GM21786 (cell line): ENCODE data around the gene TAS1R3.

ENCODE experiments used
- ATAC-seq: cut with Tn5 transposase; IDR thresholded peaks from one replicate; pipeline ENCODE4 v1.9.1; 2021; ENCODE audit not compliant: unreplicated experiment

TAS1R3 gene

DNA sequence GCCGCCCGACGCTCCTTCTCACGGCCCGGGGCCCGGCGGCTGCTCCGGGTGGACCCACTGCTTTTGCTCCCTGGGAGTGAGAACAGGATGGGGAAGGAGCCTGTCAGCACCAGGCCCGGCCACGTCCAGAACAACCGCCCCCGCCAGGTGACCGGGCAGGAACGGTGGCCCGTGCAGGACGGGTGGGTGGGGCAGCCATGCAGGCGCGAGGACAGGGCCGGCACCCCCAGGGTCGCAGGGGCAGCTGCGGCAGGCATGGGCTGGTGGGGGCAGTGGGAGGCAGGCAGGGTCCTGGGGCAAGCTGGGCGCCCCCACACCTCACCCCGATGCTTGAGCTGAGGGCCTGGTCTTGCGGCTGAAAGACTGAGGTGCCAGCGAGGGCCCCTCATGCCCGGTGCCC, 5.4 kb downstream of the TAS1R3 start:
- ATAC-seq = no peak

- no peak for ATAC-seq
Measured at GRCh38 chr1:1336931-1337792, 6.1 kb downstream of the TAS1R3 start.

DNA sequence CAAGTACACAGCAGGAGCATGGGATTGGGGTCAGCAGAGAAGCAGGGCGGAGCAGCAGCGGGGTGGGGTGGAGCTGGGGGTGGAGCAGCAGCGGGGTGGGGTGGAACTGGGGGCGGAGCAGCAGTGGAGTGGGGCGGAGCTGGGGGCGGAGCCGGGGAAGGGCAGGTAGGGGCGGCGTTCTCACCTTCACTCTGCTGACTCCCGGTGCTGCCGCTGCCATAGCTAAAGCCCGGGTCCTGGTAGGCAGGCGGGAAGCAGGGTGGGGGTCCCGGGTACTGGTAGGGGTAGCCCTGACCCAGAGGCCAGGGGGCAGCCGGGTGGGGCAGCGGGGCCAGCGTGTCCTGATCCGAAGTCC, 6.7 kb downstream of the TAS1R3 start:
- no peak for ATAC-seq

DNA sequence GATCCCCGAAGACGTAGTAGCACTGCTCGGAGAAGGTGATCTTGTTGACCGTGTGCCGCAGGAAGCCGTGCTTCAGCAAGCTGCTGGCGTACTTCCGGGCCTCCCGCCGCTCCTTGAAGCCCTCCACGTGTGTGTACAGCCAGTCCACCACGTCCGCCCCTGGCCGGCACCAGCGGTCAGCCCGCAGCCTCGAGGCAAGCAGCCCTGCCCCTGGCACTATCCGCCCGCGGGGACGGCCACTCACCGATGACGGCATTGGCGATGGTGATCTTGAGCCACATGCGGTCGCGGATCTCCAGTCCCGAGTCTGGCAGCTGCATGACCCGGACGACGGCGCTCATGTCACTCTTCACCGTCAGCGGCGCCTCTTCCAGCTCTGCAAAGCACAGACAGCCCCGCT, 7.2 kb downstream of the TAS1R3 start:
- no peak for ATAC-seq

- ATAC-seq = no peak
Measured at GRCh38 chr1:1340185-1340584, 9.1 kb downstream of the TAS1R3 start.

DNA sequence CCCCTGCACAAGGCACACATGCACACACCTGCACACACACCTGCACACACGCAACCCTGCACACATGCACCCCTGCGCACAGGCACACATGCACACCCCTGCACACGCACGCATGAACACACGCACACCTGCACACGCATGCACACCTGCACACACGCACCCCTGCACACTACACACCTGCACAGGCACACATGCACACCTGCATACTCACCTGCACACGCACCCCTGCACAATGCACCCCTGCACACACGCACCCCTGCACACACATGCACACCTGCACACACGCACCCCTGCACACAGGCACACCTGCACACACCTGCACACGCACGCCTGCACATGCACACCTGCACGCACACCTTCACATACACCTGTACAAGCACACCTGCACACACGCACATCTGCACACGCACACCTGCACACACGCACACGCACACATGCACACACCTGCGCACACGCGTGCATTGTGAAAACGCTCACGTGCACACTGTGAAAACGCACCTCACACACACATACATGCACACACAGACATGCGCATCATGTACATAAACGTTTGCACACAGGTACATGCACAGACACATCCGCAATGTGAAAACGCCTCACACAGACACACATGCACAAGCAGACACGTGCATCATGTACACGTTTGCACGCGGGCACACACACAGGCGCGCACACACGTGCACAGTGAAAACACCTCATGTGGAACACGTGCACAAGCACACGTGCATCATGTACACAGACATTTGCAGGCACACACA, 9.9 kb downstream of the TAS1R3 start:
- no peak for ATAC-seq

GRCh38 chr1:1341549-1342021, 10.5 kb downstream of the TAS1R3 start:
- ATAC-seq = no peak

DNA sequence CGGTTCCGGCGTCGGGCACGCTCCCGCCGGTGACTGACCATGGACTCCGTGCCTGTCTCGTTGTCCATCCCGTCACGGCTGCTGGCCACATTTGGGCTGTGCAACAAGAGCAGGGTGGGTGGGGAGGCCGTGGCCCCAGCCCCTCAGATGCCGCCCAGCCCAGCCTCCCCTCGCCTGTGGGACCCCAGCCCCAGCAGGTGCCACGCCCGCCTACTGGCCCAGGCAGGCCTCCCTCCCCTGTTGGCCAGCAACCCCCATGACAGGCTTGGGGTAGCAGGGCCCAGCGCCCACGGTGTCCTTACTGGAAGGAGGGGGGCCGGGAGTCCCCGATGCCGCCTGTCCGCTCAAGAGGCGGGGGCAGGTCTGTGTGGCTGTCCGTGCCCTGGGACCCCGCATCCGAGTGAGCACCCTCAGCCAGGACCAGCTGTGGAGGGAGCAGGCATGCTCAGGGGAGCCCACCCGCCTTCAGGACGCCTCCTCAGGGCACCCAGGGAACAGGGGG, 11.0 kb downstream of the TAS1R3 start:
- ATAC-seq = no peak

DNA sequence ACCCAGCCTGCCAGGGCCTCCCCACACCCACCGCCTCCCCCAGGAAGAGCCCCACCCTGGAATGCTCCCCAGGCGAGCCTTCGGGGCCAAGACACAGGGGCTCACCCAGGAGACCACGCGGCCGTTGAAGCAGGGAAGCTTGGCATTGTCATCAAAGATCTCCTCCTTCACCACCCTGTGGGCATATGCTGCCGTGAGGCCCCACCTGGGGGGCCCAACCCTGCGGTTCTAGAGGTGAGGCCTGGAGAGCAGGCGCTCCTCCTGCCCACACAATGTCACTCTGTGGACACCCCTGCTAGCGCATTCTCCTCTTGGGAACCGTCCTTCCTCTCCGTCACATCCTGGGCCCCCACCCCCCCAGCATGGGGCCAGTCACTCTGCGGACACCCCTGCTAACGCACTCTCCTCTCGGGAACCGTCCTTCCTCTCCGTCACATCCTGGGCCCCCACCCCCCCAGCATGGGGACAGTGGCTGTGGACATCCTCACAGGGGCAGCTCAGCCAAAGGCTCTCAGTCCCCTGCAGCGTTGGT, 11.6 kb downstream of the TAS1R3 start:
- no peak for ATAC-seq

GRCh38 chr1:1343811-1344421, 12.8 kb downstream of the TAS1R3 start:
- no peak for ATAC-seq

- no peak for ATAC-seq
Measured at GRCh38 chr1:1344655-1345361, 13.7 kb downstream of the TAS1R3 start.

GRCh38 chr1:1345384-1345783, 14.3 kb downstream of the TAS1R3 start:
- ATAC-seq = no peak

GRCh38 chr1:1345860-1346500, 14.9 kb downstream of the TAS1R3 start:
- ATAC-seq = no peak

GRCh38 chr1:1346501-1346890, 15.4 kb downstream of the TAS1R3 start:
- ATAC-seq = no peak

- ATAC-seq = no peak
Measured at GRCh38 chr1:1347026-1347595, 16.0 kb downstream of the TAS1R3 start.

DNA sequence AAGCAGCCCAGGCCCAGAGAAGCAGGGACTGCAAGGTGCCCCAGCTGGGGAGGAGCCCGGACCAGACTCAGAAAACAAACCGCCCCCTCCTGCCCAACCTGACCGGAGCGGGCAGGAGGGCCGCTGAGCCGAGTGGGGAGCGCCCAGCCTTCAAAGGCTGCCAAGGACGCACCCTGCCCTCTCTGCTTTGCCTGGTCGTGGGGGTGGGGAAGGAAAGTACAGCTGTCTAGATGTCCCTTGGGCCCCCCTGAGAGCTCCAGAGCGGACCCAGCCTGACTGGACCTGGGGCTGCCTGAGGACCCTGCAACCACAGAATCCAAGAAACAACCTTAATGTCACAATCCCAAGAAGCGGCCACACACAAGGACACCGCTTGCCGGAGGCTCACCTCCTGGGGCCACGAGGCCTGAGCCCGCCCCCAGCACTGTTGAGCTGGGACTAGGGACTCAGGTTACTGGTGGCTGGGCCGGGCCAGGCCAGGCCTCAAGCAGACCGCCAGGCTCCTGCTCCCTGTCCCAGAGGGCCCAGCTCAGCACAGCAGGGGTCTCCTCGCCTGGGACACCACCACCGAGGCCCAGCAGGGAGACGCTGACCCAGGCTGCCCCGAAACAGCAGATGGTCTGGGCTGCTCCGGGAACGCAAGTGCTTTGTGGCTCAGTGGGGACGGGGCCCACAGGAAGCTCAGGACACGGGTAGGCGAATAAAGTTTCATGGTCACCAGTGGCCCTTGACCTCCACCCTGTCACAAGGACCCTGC, 16.8 kb downstream of the TAS1R3 start:
- ATAC-seq = no peak

DNA sequence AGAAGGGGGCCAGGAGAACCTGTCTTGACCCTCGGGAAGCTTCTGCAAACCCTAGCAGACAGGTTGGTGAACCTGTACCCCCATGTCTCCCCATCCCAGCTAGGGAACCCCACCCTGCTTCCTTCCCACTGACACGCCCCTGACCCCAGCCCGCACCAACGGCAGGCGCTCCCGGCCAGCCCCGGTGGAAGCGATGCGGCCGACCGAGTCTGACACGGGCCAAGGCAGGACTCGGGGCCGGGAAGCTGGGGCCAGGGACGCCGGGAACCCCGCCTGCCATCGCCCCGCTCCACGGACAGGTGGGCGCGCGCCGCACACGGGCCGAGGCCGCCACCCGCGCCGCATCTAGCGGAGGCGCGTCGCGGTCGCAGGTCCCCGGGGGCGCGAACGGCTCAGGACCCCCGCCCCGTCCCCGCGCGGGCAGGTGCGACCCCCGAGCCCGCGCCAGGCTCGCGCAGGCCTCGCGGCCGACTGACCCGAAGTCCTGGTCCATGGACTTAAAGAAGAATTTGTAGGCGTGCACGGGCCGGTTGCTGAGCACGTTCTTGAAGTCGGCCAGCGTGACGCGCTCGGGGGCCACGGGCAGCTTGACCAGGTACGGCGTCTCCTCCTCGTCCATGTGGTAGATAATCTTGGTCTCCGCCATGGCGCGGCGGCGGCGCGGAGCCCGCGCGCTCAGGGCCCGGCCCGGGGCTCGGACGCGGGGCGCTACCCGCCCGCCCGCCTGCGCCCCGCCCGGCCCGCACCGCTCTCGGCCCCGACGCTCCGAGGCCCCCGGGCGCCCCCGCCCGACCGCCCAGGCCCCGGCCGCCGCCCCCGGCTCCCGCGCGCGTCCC, 17.6 kb downstream of the TAS1R3 start:
- ATAC-seq = peak; percentile 22

DNA sequence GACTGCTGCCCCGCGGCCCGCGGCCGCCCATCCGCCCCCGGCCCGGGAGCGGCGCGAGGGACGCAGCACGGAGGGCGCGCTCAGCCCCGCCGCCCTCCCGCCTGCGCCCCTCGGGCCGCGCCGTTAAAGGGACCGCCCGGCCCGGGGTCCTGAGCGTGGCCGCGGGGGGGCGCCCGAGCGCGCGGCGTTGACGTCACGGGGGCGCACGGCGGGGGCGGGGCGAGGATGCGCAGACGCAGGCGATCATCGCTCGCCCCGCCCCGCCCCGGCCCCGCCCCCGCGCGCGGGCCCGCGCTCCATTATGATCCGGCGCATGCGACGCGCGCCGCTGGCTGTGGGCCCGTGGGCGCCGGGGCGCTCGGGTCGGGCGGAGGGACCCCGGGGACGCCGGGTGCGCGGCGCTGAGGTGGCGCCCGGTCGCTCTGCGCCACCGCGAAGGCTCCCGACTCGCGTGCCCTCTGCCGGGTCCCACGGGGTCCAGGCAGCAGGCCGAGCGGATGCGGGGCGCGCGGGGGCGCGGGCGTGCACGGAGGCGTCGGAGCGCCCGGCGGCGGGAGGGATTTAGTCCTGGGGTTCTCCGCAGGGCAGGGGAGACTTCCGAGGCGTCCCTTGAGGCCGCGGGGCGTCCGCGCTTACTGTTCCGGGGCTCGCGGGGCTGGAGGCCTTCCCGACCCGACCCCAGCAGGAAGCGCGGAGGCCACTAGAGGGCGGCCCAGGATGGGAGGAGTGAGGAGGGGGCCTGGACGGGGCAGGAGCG, 18.4 kb downstream of the TAS1R3 start, which contains the start of gene DVL1:
Gene DVL1, minus strand, starts transcription at position 163 of the 757 bp plus-strand sequence. CDS start 353 bp downstream, outside the sequence.
- peak; percentile 38 for ATAC-seq
